MCF 10A (cell line): Measurements from ENCODE around the gene UQCC3. TPM values are rescaled to one million over a fixed set of nuclear protein-coding genes. Genes with fewer than 3 reads are reported as not detected.

Source experiments
- BruUV-seq: library from RNA; stranded (reverse); fragments of 400-500 nt; replicated peaks from 2 replicates; lab custom pipeline; 2021; lab: Mats Ljungman, UMichigan
- CTCF ChIA-PET: fragments of 300-600 bp; sonication (Branson Sonifier 250); formaldehyde crosslinking; extraction: SDS; loops from one replicate; lab custom pipeline; 2021; ENCODE audit warnings: antibody characterized with exemption, inconsistent platforms; lab: Yijun Ruan, JAX
- POLR2A ChIA-PET: fragments of 300-600, 350-650 bp; sonication (Branson Sonifier 250); formaldehyde crosslinking; extraction: SDS; loops from one replicate; lab custom pipeline; 2020; ENCODE audit warnings: antibody characterized with exemption, inconsistent platforms; lab: Yijun Ruan, JAX
- DNase-seq: peaks from one replicate; pipeline ENCODE4 v3.0.0-alpha.2; 2018; ENCODE audit not compliant: unreplicated experiment
- H3K27ac Mint-ChIP-seq: one replicate; pipeline ENCODE4 v1.8.0; 2022; ENCODE audit warnings: mild to moderate bottlenecking, low read depth, mixed read lengths; ENCODE audit not compliant: unreplicated experiment
- H3K27me3 Mint-ChIP-seq: one replicate; pipeline ENCODE4 v1.8.0; 2022; ENCODE audit warnings: mixed read lengths; ENCODE audit not compliant: insufficient read depth, unreplicated experiment
- H3K36me3 Mint-ChIP-seq: one replicate; pipeline ENCODE4 v1.8.0; 2022; ENCODE audit warnings: mild to moderate bottlenecking, moderate library complexity, mixed read lengths; ENCODE audit not compliant: insufficient read depth, unreplicated experiment
- H3K4me1 Mint-ChIP-seq: one replicate; pipeline ENCODE4 v1.8.0; 2022; ENCODE audit warnings: mixed read lengths; ENCODE audit not compliant: insufficient read depth, unreplicated experiment
- H3K4me3 Mint-ChIP-seq: one replicate; pipeline ENCODE4 v1.8.0; 2022; ENCODE audit warnings: mild to moderate bottlenecking, moderate library complexity, mixed read lengths; ENCODE audit not compliant: unreplicated experiment
- H3K9me3 Mint-ChIP-seq: one replicate; pipeline ENCODE4 v1.8.0; 2022; ENCODE audit warnings: mixed read lengths; ENCODE audit not compliant: unreplicated experiment
- intact Hi-C: fragments of 100-400 bp; cut with micrococcal nuclease; formaldehyde crosslinking; loops from 2 replicates; pipeline ENCODE4 v1.14.1; 2022
- total RNA-seq: library from RNA; stranded (reverse); gene quantifications from 2 replicates; pipeline ENCODE4 v1.2.3, GENCODE V29; 2022
- TF ChIP-seq, protein P1 (sequence below): fragments of 200-600 bp; IDR thresholded peaks from one replicate; pipeline ENCODE4 v1.8.0; 2022; ENCODE audit warnings: antibody characterized with exemption, mild to moderate bottlenecking; ENCODE audit not compliant: unreplicated experiment

The UQCC3 gene
- total RNA-seq, 1 experiment from 2014 or later: 13.8 TPM

DNA sequence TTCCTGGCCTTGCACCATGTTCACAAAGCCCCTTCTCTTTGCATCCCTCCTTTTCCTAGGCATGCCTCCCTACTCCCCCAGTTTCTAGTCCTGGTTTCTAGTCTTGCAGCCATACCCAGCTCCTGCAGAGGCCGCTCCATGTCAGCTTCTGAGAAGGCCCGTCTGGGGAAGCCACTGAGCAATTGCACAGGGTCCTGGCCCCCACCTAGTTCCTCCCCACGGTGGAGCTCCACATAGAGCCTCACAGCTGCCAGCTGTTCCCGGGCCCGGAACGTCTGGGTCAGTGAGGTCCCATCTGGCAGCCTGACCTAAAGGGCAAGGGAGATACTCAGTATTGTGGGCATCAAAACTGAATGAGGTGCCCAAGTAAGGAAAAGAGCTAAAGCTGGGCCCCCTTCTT, 5.2 kb downstream of the UQCC3 start:
- peak overlapping the region; percentile 72 for H3K4me3 Mint-ChIP-seq
- peaks cover 22% of the 10 kb centered on the region for H3K4me1 Mint-ChIP-seq
- intact Hi-C loops: no loop called here
- no TSS peak for BruUV-seq
- TF ChIP-seq, protein P1, sequence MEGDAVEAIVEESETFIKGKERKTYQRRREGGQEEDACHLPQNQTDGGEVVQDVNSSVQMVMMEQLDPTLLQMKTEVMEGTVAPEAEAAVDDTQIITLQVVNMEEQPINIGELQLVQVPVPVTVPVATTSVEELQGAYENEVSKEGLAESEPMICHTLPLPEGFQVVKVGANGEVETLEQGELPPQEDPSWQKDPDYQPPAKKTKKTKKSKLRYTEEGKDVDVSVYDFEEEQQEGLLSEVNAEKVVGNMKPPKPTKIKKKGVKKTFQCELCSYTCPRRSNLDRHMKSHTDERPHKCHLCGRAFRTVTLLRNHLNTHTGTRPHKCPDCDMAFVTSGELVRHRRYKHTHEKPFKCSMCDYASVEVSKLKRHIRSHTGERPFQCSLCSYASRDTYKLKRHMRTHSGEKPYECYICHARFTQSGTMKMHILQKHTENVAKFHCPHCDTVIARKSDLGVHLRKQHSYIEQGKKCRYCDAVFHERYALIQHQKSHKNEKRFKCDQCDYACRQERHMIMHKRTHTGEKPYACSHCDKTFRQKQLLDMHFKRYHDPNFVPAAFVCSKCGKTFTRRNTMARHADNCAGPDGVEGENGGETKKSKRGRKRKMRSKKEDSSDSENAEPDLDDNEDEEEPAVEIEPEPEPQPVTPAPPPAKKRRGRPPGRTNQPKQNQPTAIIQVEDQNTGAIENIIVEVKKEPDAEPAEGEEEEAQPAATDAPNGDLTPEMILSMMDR: no peak
- no peaks in the 10 kb centered on the region for H3K27me3 Mint-ChIP-seq
- ChIA-PET POLR2A (interaction anchor here (0.7 to 7.1 kb wide), 10 partner anchors 8 to 181 kb away, joined by 3 to 132 read pairs (median 6); partner anchors contain the start of genes C11orf98, CSKMT, HNRNPUL2 and INTS5), CTCF (interaction anchor here (0.5 to 2.2 kb wide), 6 partner anchors 9 to 1490 kb away, joined by 3 to 8 read pairs (median 4); no protein-coding TSS in a partner anchor)
- DNase-seq: no peak
- H3K9me3 Mint-ChIP-seq: no peaks in the 10 kb centered on the region
- peaks cover 57% of the 10 kb centered on the region for H3K36me3 Mint-ChIP-seq
- peak overlapping the region; percentile 94 for H3K27ac Mint-ChIP-seq

- DNase-seq: no peak
These were observed 5.7 kb downstream of the UQCC3 start for GRCh38 chr11:62677156-62677555.

GRCh38 chr11:62677714-62678113, 6.2 kb downstream of the UQCC3 start:
- TF ChIP-seq, protein P1: no peak
- H3K4me1 Mint-ChIP-seq: peaks cover 22% of the 10 kb centered on the region
- no peak for DNase-seq
- peak overlapping the region; percentile 72 for H3K4me3 Mint-ChIP-seq
- H3K27me3 Mint-ChIP-seq: no peaks in the 10 kb centered on the region
- intact Hi-C loops: no loop called here
- peak overlapping the region; percentile 94 for H3K27ac Mint-ChIP-seq
- peaks cover 50% of the 10 kb centered on the region for H3K36me3 Mint-ChIP-seq
- BruUV-seq: no TSS peak
- CTCF ChIA-PET: interaction anchor here (0.9 to 2.2 kb wide), 2 partner anchors 16 to 117 kb away, joined by 3 to 8 read pairs; no protein-coding TSS in a partner anchor
- no peaks in the 10 kb centered on the region for H3K9me3 Mint-ChIP-seq
- POLR2A ChIA-PET: interaction anchor here (0.6 to 7.1 kb wide), 14 partner anchors 9 to 180 kb away, joined by 3 to 132 read pairs (median 4); partner anchors contain the start of genes B3GAT3, C11orf98, CSKMT and HNRNPUL2

More at GRCh38 chr11:62677156-62677555, 5.7 kb downstream of the UQCC3 start:
- intact Hi-C loops: no loop called here
- Mint-ChIP-seq H3K4me1 (peaks cover 22% of the 10 kb centered on the region), H3K27me3 (no peaks in the 10 kb centered on the region), H3K36me3 (peaks cover 52% of the 10 kb centered on the region), H3K27ac (peak overlapping the region; percentile 94), H3K9me3 (no peaks in the 10 kb centered on the region), H3K4me3 (peak overlapping the region; percentile 72)
- ChIA-PET CTCF (interaction anchor here (0.9 to 2.2 kb wide), 4 partner anchors 9 to 116 kb away, joined by 3 to 8 read pairs (median 4); no protein-coding TSS in a partner anchor), POLR2A (interaction anchor here (0.7 to 7.1 kb wide), 11 partner anchors 9 to 181 kb away, joined by 3 to 132 read pairs (median 5); partner anchors contain the start of genes B3GAT3, C11orf98, CSKMT and HNRNPUL2)
- BruUV-seq: no TSS peak
- TF ChIP-seq, protein P1: no peak

- BruUV-seq: no TSS peak
- H3K4me1 Mint-ChIP-seq: peaks cover 22% of the 10 kb centered on the region
- POLR2A ChIA-PET: interaction anchor here (1.0 to 7.1 kb wide), 15 partner anchors 10 to 130 kb away, joined by 3 to 132 read pairs (median 5); partner anchors contain the start of genes C11orf98, CSKMT, HNRNPUL2 and LBHD1
- no peak for DNase-seq
- H3K27me3 Mint-ChIP-seq: no peaks in the 10 kb centered on the region
- H3K27ac Mint-ChIP-seq: peak overlapping the region; percentile 94
- peaks cover 44% of the 10 kb centered on the region for H3K36me3 Mint-ChIP-seq
- CTCF ChIA-PET: interaction anchor here (2.2 to 2.9 kb wide), 2 partner anchors 11 to 15 kb away, joined by 8 to 15 read pairs; no protein-coding TSS in a partner anchor
- H3K9me3 Mint-ChIP-seq: no peaks in the 10 kb centered on the region
- TF ChIP-seq, protein P1: no peak
- intact Hi-C loops: no loop called here
- peak overlapping the region; percentile 72 for H3K4me3 Mint-ChIP-seq
These were observed 6.9 kb downstream of the UQCC3 start for GRCh38 chr11:62678433-62678769.
